K562 (cell line): ENCODE data around the gene ADGRF1. TPM values are rescaled to one million over a fixed set of nuclear protein-coding genes. Genes with fewer than 3 reads are reported as not detected.
A peak's percentile ranks its signal among the peaks of the same experiment; 100 is the strongest.

ENCODE experiments used
- ATAC-seq: fragments of 200-7000 bp; cut with Tn5 transposase; 3 replicates; pipeline ENCODE4 v1.9.1; 2020; ENCODE audit warnings: moderate library complexity
- BruUV-seq: library from RNA; stranded (reverse); fragments of 400-500 nt; replicated peaks from 2 replicates; lab custom pipeline; 2021; lab: Mats Ljungman, UMichigan
- CTCF ChIA-PET: fragments of 300-600 bp; formaldehyde crosslinking; extraction: SDS; loops from one replicate; lab custom pipeline; 2021; ENCODE audit warnings: low intra/inter-chr PET ratio; lab: Yijun Ruan, JAX
- POLR2A ChIA-PET: fragments of 300-600, 350-650 bp; sonication (Branson Sonifier 250); formaldehyde crosslinking; extraction: SDS; loops from one replicate; lab custom pipeline; 2021; ENCODE audit warnings: antibody characterized with exemption, inconsistent platforms; lab: Yijun Ruan, JAX
- DNase-seq, 4 experiments: peaks; one replicate each; pipeline versions ENCODE4 v3.0.0 to v3.0.0-alpha.2; 2011 to 2018; ENCODE audit warnings: low spot score in 3 of 4, mixed read lengths in 3 of 4; ENCODE audit errors: extremely low read depth in 1 of 4
- FAIRE-seq: peaks from 2 replicates; lab custom pipeline; 2011; peaks lifted over from hg19 to GRCh38; lab: Jason Lieb, UNC
- H2AFZ ChIP-seq: 2 replicates; pipeline ENCODE4 v1.6.0; 2011; ENCODE audit warnings: low read depth, low read length, control low read depth, inconsistent platforms
- H3K27ac ChIP-seq: fragments of 200-600 bp; 3 replicates; pipeline ENCODE4 v1.8.0; 2011; ENCODE audit warnings: low read depth, mild to moderate bottlenecking, control low read depth, inconsistent platforms, low read length, moderate library complexity, mixed read lengths; ENCODE audit errors: extremely low read depth
- H3K27me3 ChIP-seq, 2 experiments: fragments of 300-600 bp in 1 of 2; 2 replicates in 1 of 2; 3 replicates in 1 of 2; pipeline versions ENCODE4 v1.6.0 to v1.8.0; 2011; ENCODE audit warnings: inconsistent platforms in 2 of 2, low read length in 2 of 2, mild to moderate bottlenecking in 1 of 2, mixed read lengths in 1 of 2, moderate library complexity in 1 of 2; ENCODE audit not compliant: control insufficient read depth in 2 of 2, insufficient read depth in 2 of 2
- H3K36me3 ChIP-seq: fragments of 300-600 bp; 3 replicates; pipeline ENCODE4 v1.8.0; 2011; ENCODE audit warnings: mild to moderate bottlenecking, low read length, inconsistent platforms; ENCODE audit not compliant: control insufficient read depth, insufficient read depth
- H3K4me1 ChIP-seq, 2 experiments: fragments of 200-600 bp in 1 of 2; replicated peaks in 1 of 2; 2 replicates in 1 of 2; 3 replicates in 1 of 2; pipeline versions ENCODE4 v1.5.1 to v1.8.0; 2011; ENCODE audit warnings: inconsistent platforms in 2 of 2, low read length in 2 of 2, mild to moderate bottlenecking in 1 of 2, mixed read lengths in 1 of 2, moderate library complexity in 1 of 2; ENCODE audit not compliant: control insufficient read depth in 2 of 2, insufficient read depth in 2 of 2
- H3K4me2 ChIP-seq: 2 replicates; pipeline ENCODE4 v1.6.1; 2011; ENCODE audit warnings: low read length, control low read depth, inconsistent platforms, mixed read lengths; ENCODE audit not compliant: insufficient read depth
- H3K4me3 ChIP-seq: fragments of 200-600 bp; sonication (generic), shearing (Covaris generic); 2 replicates; pipeline ENCODE4 v1.5.1; 2016; ENCODE audit warnings: control low read depth, inconsistent platforms
- H3K79me2 ChIP-seq: fragments of 200-600 bp; 3 replicates; pipeline ENCODE4 v1.8.0; 2011; ENCODE audit warnings: low read length, inconsistent platforms; ENCODE audit not compliant: control insufficient read depth, insufficient read depth
- H3K9ac ChIP-seq, 2 experiments: 2 replicates each; pipeline versions ENCODE4 v1.6.0 to v1.6.1; 2011; ENCODE audit warnings: low read depth in 2 of 2, low read length in 2 of 2, control low read depth in 1 of 2, inconsistent platforms in 1 of 2, mild to moderate bottlenecking in 1 of 2, mixed read lengths in 1 of 2; ENCODE audit not compliant: insufficient read depth in 1 of 2
- H3K9me1 ChIP-seq: one replicate; pipeline ENCODE4 v1.6.0; 2011; ENCODE audit warnings: inconsistent platforms, mild to moderate bottlenecking, low read length, moderate library complexity; ENCODE audit not compliant: control insufficient read depth, insufficient read depth
- H3K9me3 ChIP-seq: replicated peaks from 2 replicates; pipeline ENCODE4 v1.5.1; 2011; ENCODE audit warnings: low read depth, low read length, inconsistent platforms; ENCODE audit not compliant: control insufficient read depth, insufficient read depth
- H4K20me1 ChIP-seq: replicated peaks from 2 replicates; pipeline ENCODE4 v1.6.1; 2011; ENCODE audit warnings: low read length, inconsistent platforms, mixed read lengths; ENCODE audit not compliant: control insufficient read depth, insufficient read depth
- ARID4B ChIP-seq: sonication (generic); formaldehyde crosslinking; IDR thresholded peaks from 2 replicates; pipeline ENCODE4 v1.8.0; 2022; ENCODE audit warnings: mild to moderate bottlenecking, missing genetic modification reagents
- CHD1 ChIP-seq: fragments of 200-600 bp; sonication (generic); IDR thresholded peaks from one replicate; pipeline ENCODE4 v1.6.1; 2012; ENCODE audit warnings: mild to moderate bottlenecking, moderate library complexity, low read length, inconsistent platforms
- EHMT2 ChIP-seq: fragments of 450-650 bp; IDR thresholded peaks from 2 replicates; pipeline ENCODE4 v1.6.1; 2018; ENCODE audit warnings: antibody characterized with exemption
- EZH2 ChIP-seq: IDR thresholded peaks from 2 replicates; pipeline ENCODE4 v1.6.1; 2012; ENCODE audit warnings: low read depth, mild to moderate bottlenecking, inconsistent platforms, low read length, borderline replicate concordance
- FOXA1 ChIP-seq: fragments of 450-650 bp; IDR thresholded peaks from 2 replicates; pipeline ENCODE4 v1.6.1; 2016; ENCODE audit warnings: mild to moderate bottlenecking, borderline replicate concordance
- FOXK1 ChIP-seq: sonication (generic); formaldehyde crosslinking; IDR thresholded peaks from 2 replicates; pipeline ENCODE4 v1.8.0; 2022; ENCODE audit warnings: missing genetic modification reagents, mild to moderate bottlenecking, borderline replicate concordance
- KLF6 ChIP-seq: fragments of 250-450 bp; sonication (Bioruptor Pico); IDR thresholded peaks from 2 replicates; pipeline ENCODE4 v1.4.0; 2020; ENCODE audit warnings: mild to moderate bottlenecking, moderate library complexity, borderline replicate concordance
- MEF2A ChIP-seq: IDR thresholded peaks from 2 replicates; pipeline ENCODE4 v1.6.1; 2011; ENCODE audit warnings: low read depth, mild to moderate bottlenecking, low read length, moderate library complexity; ENCODE audit not compliant: control insufficient read depth
- MTF1 ChIP-seq: fragments of 250-450 bp; sonication (Bioruptor Pico); IDR thresholded peaks from 2 replicates; pipeline ENCODE4 v1.9.0; 2021; ENCODE audit warnings: moderate library complexity, mild to moderate bottlenecking, inconsistent platforms, borderline replicate concordance
- PKNOX1 ChIP-seq: fragments of 450-650 bp; IDR thresholded peaks from 2 replicates; pipeline ENCODE4 v1.6.1; 2016
- SRSF7 ChIP-seq: fragments of 200-400 bp; formaldehyde crosslinking; optimal IDR thresholded peaks from 2 replicates; pipeline ENCODE3; 2017; ENCODE audit warnings: mild to moderate bottlenecking, low read depth, low read length
- STAT5A ChIP-seq: IDR thresholded peaks from 2 replicates; pipeline ENCODE4 v1.6.1; 2012; ENCODE audit warnings: low read length, inconsistent platforms, borderline replicate concordance
- TFAM ChIP-seq: fragments of 250-450 bp; sonication (Bioruptor Pico); conservative IDR thresholded peaks from 2 replicates; pipeline ENCODE4 v1.5.0; 2021; ENCODE audit warnings: mild to moderate bottlenecking, moderate library complexity
- ZFP91 ChIP-seq: sonication (generic); formaldehyde crosslinking; IDR thresholded peaks from 2 replicates; pipeline ENCODE4 v1.8.0; 2022; ENCODE audit warnings: mild to moderate bottlenecking, missing genetic modification reagents
- ZKSCAN3 ChIP-seq: fragments of 250-450 bp; sonication (Bioruptor Pico); IDR thresholded peaks from 2 replicates; pipeline ENCODE4 v1.4.0; 2020
- ZNF766 ChIP-seq: fragments of 200-800 bp; sonication (Bioruptor generic); conservative IDR thresholded peaks from 2 replicates; pipeline ENCODE4 v1.6.1; 2016; ENCODE audit warnings: missing genetic modification characterization, missing compliant biosample characterization
- WGBS: fragments of 100-300 bp; shearing (Covaris generic); methylation state at CpG from one replicate; pipeline ENCODE4 v1.1.6; 2016; ENCODE audit warnings: low coverage, mixed read lengths; ENCODE audit not compliant: insufficient coverage; ENCODE audit errors: missing lambda C conversion rate; 5-methylcytosine and 5-hydroxymethylcytosine counted together
- in situ Hi-C: fragments of 300-500 bp; cut with MboI; formaldehyde crosslinking; loops from 4 replicates; pipeline ENCODE4 v1.15.0; 2018; ENCODE audit warnings: inconsistent platforms, mixed read lengths
- intact Hi-C: fragments of 100-400 bp; cut with micrococcal nuclease; formaldehyde crosslinking; loops from 2 replicates; pipeline ENCODE4 v1.14.2; 2022
- polyA plus RNA-seq, 8 experiments: library from polyadenylated mRNA; depleted of rRNA in 4 of 8; stranded (reverse) in 5 of 8; unstranded in 3 of 8; fragments of >200 nt; fragmentation: Nextera tagmentation in 2 of 8; fragmentation: Illumina TruSeq in 1 of 8; extraction: Ambion mirVana in 2 of 8; extraction: Trizol in 1 of 8; gene quantifications; 2 replicates each; pipeline versions ENCODE4 v1.2.1 to v1.2.3, GENCODE V29; 2011 to 2014; ENCODE audit warnings: inconsistent platforms in 1 of 8, missing spikeins in 1 of 8
- total RNA-seq, 7 experiments: library from RNA; depleted of rRNA in 6 of 7; stranded (reverse); fragments of >200 nt in 6 of 7; fragmentation: Illumina TruSeq in 2 of 7; extraction: Trizol in 2 of 7; gene quantifications; 2 replicates each; pipeline versions ENCODE4 v1.2.1 to v1.2.3, GENCODE V29; 2011 to 2021; ENCODE audit warnings: low replicate concordance in 1 of 7

Gene ADGRF1
- total and polyA plus RNA-seq, 9 of the 15 experiments (the other 6 are each of a cell fraction or from before 2014, with no cell fraction given): not detected

GRCh38 chr6:46974786-46975185, 67.3 kb downstream of the ADGRF1 start (continued):
- TF ChIP-seq STAT5A (no peak), ARID4B (CRISPR knock-in tag) (no peak), PKNOX1 (peak; percentile 56), FOXK1 (no peak)

- no peak for ATAC-seq
- Histone ChIP-seq H3K4me2 (no peak overlapping the region), H3K4me1 (no peaks in the 10 kb centered on the region), H3K9me3 (no peaks in the 10 kb centered on the region), H3K36me3 (no peaks in the 10 kb centered on the region), H3K27me3 (no peaks in the 10 kb centered on the region), H3K9me1 (no peaks in the 10 kb centered on the region), H2AFZ (no peak overlapping the region), H3K9ac (no peak overlapping the region), H4K20me1 (no peaks in the 10 kb centered on the region; the same call in 1 of the 2 replicates), H3K4me3 (no peak overlapping the region), H3K79me2 (no peaks in the 10 kb centered on the region), H3K27ac (no peak overlapping the region)
- DNase-seq: no peak
- BruUV-seq: no TSS peak
- in situ Hi-C loops: no loop called here
- POLR2A ChIA-PET: no interaction called here
- intact Hi-C loops: no loop called here
- CTCF ChIA-PET: no interaction called here
- WGBS: 0% methylated on average over 2 of the region's 2 CpGs
- FAIRE-seq: no peak
- TF ChIP-seq ZKSCAN3 (CRISPR knock-in tag): no peak
- no peak for TF ChIP-seq ZNF766 (CRISPR knock-in tag)
- no peak for TF ChIP-seq ZFP91 (CRISPR knock-in tag)
- no peak for TF ChIP-seq TFAM
- no peak for TF ChIP-seq MTF1 (CRISPR knock-in tag)
- TF ChIP-seq FOXA1: no peak
- TF ChIP-seq SRSF7: no peak
- no peak for TF ChIP-seq MEF2A
- no peak for TF ChIP-seq EHMT2
- TF ChIP-seq CHD1: no peak
- no peak for TF ChIP-seq KLF6
- TF ChIP-seq EZH2: no peak
Observed at GRCh38 chr6:46973029-46973428, 69.1 kb downstream of the ADGRF1 start.
